Limb (tissue), 2 donors: ENCODE measurements around the gene CLK3.
"Not testable (repeated sequence)": the region's sequence is repeated elsewhere in the genome, so short reads cannot be mapped to it uniquely, and the experiment has no call there.

ENCODE experiments used
- DNase-seq, 2 donors: peaks; one replicate each; pipeline ENCODE4 v3.0.0-alpha.2; 2016; ENCODE audit errors: extremely low spot score in 2 of 2

CLK3 gene

GRCh38 chr15:74642348-74642733, 26.7 kb downstream of the CLK3 start:
- no peak for DNase-seq

DNA sequence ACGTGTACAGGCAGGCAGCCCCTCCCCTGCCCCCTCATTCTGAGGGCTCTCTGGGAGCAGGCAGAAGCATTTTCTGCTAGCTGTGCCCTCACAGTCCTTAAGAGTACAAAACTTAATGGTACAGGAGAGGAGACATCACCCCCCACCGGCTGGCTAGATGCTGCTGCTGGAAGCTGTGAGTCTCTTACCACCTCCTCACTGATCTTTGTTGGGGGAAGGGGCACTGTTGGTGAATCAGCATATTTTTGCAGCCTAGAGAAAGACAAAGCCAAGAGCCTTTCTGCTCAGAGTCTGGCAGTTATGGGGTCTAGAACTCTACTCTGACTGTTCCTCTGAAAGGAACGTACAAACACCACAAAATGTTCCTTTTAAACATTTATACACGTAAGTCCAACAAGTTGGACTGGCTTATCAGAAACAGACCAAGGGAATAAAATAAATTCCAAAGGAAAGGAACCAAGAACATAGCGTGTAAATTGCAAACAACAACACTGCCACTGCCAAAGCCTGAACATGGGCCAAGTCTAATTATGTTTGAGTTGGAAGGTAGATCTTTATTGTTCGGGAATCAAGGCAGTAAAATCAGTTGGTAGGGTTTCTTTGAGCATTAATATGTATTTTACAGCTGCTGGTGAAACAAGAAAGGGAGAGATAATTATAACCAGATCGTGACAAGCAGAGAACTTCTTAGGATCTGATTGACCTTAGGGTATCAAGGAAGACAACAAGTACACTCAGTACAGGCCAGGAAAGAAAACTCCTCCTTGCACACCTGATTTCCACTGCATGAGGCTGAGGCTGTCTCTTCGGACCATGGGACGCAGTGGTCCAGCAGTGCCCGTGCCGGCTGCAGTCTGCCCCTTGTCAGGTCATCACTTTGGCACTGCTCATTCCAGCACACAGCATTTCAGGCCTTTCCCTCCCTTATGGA, 27.4 kb downstream of the CLK3 start:
- DNase-seq: no peak

GRCh38 chr15:74643665-74644204, 28.1 kb downstream of the CLK3 start:
- DNase-seq: no peak

GRCh38 chr15:74646480-74646879, 30.8 kb downstream of the CLK3 start:
- no peak for DNase-seq

GRCh38 chr15:74648051-74648842, 32.6 kb downstream of the CLK3 start:
- no peak for DNase-seq

DNA sequence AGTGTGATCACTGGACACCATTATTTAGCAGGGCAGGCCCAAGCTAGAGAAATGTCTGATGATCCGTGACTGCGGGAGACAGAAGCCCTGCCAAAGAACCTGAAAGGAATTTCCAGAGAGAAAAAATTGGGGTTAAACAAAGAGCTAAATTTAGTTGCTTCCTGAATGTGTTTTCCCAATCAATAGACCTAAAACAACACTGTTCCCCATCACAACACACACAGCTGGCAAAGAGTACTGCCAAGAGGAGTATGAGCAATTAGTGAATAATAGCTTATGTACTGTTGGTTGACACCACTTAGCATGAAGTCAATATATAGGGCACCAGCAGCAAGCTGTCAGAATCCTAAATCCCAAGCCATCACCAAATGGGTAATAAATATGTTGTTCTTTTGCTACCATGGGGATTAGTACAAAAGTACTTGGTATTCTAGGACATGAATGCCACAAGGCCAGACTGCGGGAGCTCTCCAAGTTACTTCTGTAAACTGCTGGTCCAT, 35.7 kb downstream of the CLK3 start:
- no peak for DNase-seq

DNA sequence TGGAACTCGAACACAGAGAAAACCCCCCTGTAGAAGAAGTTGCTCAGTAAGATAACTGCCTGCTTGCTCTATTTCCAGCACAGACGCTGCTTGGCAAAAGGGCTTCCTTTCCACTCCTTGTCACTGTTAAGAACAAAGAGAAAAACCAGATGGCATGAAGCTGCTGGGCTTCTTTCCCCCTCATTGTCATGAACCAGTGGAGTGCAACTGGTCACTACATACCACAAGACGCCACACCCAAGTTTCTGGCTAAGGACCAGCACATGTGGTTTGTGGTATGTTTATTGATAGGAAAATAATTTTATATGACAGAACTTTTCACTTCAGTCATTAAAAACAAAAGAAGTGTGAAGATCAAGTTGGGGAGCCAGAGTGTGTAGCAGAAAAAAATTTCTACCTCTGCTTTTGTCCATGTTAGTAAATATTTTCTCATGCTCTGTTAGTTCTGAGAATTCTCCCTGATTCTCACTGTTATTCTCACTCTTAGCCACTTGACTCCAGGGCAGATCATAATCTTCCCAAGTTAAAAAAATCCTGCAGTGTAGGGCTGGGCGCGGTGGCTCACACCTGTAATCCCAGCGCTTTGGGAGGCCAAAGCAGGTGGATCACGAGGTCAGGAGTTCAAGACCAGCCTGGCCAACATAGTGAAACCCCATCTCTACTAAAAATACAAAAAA, 37.9 kb downstream of the CLK3 start:
- peak in 1 of 2 donors; percentile 43 for DNase-seq

DNA sequence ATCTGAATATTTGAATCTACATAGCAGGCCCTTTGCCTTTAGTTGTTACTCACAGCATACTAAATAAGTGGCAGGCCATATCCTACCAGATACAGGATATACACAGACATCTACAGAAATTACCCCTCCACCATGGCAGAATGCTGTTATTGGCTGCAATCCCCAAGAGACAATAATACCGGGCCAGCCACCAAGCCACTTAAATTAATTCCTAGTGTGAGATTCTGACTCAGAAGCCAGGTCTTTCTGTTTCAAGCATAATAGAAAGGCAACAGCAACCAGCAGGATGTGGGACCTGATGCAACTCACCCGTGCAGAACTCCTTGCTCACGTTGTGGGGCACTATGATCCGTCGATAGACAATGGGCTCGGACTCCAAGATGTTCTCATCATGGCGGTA, 39.8 kb downstream of the CLK3 start:
- DNase-seq: no peak

- DNase-seq: no peak
Observed at GRCh38 chr15:74656935-74657535, 41.4 kb downstream of the CLK3 start.

- DNase-seq: no peak
Observed at GRCh38 chr15:74657846-74658245, 42.2 kb downstream of the CLK3 start.

- DNase-seq: not testable (repeated sequence)
Observed at GRCh38 chr15:74661280-74661679, 45.6 kb downstream of the CLK3 start.

DNA sequence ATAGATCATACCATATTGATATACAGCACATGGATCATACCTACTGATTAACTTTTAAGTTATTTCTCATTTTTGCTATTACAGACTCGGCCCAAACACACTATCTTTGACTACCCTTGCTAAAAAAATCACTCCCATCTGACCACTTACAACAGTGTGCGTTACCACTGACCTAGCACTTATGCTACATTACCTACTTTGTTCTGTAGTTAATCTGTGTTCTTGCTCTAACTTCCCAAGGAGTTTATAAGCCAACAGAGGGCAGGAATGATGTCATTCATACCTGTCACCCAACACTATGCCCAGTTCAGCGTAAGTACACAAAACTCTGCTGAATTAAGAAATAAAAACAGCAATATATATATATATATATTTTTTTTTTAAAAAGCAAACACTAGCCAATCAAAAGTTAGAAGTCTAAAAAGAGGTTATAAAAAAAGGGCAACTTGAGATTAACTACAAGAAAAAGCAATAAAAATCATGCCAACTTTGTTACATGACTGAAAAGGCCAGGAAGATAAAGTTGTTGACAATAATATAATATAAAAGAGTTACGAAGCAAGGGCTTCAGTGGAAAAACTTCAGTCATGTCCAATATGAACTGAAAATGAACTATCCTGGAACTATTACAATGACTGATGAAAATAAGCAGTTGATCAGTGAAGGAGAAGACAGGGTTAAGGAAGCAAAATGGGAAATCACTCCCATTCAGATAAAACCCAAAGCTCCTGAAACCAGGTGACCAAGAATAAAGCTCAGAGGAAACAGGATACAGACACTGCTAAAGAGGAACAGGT, 46.6 kb downstream of the CLK3 start:
- no peak for DNase-seq

GRCh38 chr15:74663303-74664027, 47.8 kb downstream of the CLK3 start:
- no peak for DNase-seq

DNA sequence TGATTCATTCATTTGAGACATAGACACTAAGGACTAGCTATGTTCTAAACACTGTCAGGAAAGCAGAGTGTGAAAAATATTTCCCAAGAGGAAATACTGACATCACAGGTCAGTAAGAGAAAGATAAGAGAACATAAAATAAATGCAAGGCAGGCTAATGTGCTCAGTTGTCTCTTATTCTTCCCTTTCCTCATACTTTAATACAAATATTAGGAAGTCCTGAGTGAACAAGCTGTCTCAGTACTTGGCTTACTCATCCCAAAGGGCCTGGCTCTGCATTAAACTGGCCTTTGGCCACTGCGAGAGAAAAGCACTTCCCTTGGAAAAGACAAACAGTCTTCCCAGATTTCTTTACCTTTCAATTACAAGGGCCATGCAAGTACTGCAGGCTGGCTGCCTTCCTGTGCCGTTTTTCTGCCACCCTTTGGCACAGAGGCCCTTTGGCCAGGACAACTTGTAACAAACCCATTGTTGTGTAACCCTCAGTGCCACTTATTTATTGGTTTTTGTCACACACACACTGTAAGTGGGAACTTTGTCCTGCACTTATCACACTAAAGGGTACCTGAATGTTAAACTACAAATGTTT, 48.5 kb downstream of the CLK3 start:
- no peak for DNase-seq

- no peak for DNase-seq
Observed at GRCh38 chr15:74664670-74665069, 49.0 kb downstream of the CLK3 start.

DNA sequence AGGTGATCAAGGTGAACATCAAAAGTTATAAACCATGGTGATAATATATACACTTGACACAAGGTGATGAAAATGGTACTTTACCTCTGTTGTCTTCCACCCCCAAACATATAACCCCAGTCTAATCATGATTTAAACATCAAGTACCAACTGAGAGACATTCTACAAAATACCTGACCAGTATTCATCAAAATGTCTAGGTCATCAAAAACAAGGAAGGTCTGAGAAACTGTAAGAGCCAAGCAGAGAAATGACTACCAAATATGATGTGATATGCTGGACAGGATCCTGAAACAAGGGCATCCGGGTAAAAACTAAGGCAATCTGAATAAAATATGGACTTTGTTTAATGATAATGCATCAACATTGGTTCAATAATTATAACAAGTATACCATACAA, 52.3 kb downstream of the CLK3 start:
- DNase-seq: no peak

- no peak for DNase-seq
Observed at GRCh38 chr15:74669627-74670026, 54.0 kb downstream of the CLK3 start.

DNA sequence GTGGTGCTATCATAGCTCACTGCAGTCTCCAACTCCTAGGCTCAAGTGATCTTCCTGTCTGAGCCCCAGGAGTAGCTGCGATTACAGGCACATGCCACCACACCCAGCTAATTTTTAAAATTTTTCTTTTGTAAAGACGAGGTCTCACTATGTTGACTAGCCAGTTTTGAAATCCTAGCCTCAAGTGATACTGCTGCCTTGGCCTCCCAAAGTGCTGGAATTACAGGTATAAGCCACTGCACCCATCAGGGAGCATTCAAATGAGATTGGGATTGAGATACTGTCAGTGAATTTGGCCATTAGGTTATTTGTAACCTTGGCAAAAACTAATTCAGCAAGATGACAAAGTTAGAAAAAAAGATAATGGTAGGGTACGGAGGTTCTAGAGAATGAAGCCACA, 58.5 kb downstream of the CLK3 start:
- DNase-seq: no peak

- DNase-seq: no peak
Observed at GRCh38 chr15:74676801-74677200, 61.2 kb downstream of the CLK3 start.
